Hippocampal formation (tissue), 2 donors: ENCODE results near the gene GABRG3.

ENCODE experiments used
- DNase-seq, 2 donors: peaks; one replicate each; lab custom pipeline; 2025; lab: John Stamatoyannopoulos, UW

Gene GABRG3

GRCh38 chr15:27579738-27580137 lies 608.8 kb downstream of the GABRG3 start:
- no peak for DNase-seq

- no peak for DNase-seq
Observed at GRCh38 chr15:27582726-27583410, 611.9 kb downstream of the GABRG3 start.

GRCh38 chr15:27583651-27584050 lies 612.7 kb downstream of the GABRG3 start:
- DNase-seq: no peak

GRCh38 chr15:27585041-27585640 lies 614.2 kb downstream of the GABRG3 start:
- no peak for DNase-seq

GRCh38 chr15:27587810-27588209 lies 616.8 kb downstream of the GABRG3 start:
- no peak for DNase-seq

GRCh38 chr15:27589260-27589659 lies 618.3 kb downstream of the GABRG3 start:
- DNase-seq: no peak

GRCh38 chr15:27589782-27590181 lies 618.8 kb downstream of the GABRG3 start:
- DNase-seq: no peak
